CD4-positive, alpha-beta T cell treated with Interleukin-10 for 1 hour (primary cell): ENCODE measurements around the gene CCL27.

ENCODE experiments used
- DNase-seq: peaks from one replicate; pipeline ENCODE4 v3.0.0-alpha.2; 2020

CCL27 gene

GRCh38 chr9:34684145-34684544 lies 21.7 kb upstream of the CCL27 start:
- no peak for DNase-seq

GRCh38 chr9:34675869-34676268 lies 13.4 kb upstream of the CCL27 start:
- DNase-seq, result no peak

DNA sequence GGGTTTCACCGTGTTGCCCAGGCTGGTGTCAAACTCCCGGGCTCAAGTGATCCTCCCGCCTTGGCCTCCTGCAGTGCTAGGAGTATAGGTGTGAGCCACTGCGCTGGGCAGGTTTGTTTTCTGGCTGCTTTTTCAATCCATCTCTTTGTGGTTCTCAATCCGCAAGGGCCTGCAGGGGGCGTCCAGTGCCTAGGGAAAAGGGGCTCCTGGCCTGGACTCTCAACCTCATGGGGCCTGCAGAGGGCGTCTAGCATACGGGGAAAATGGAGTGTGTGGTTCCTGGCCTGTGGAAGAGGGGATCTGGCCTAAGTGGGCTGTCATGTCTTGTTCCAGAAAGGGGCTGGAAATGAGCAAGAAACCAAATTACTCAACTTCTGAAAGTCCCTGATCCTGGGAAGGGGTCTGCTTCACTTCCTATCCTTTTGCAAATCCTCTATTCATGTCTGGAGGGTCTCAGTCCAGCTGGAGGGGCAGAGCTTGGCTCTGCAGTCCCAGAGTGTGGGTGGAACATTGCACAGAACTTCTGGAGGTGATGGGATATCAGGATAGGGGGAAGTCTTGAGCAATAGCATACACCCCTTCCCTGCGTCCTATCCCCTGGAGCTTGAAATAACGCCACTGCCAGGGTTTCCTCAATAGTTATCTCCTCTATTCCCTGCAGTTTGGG lies 12.7 kb upstream of the CCL27 start:
- peak; percentile 62 for DNase-seq

GRCh38 chr9:34674440-34674839 lies 12.0 kb upstream of the CCL27 start:
- DNase-seq, result no peak

GRCh38 chr9:34671307-34671706 lies 8.8 kb upstream of the CCL27 start:
- no peak for DNase-seq

DNA sequence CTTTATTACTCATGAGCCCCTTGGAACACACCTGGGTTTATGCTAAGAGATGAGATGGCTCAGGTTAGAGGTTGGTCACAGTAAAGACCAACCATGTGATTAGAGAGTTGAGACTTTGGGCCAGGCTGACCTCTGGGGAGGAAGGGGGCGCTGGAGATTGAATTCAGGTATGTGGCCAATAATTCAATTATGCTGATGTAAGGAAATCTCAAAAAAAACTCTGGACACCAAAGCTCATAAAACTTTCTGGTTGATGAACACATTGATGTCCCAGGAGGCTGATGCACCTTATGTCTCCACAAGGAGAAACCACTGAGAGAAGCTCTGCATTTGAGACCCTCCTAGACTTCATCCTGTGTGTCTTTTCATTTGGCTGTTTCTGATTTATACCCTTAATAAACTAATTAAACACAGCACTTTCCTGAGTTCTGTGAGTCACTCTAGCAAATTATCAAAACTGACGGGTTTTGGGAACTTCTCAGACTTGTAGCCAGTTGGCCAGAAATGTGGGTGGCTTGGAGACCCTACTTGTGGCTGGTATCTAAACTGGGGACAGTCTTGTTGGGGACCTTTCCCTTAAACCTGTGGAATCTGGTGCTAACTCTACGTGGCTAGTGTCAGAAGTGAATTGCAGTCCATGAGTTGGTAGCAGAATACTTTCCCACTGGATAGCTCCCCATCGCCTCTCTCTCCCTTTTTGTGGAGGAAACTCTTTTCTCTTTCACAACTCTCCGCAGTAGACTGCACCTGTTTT lies 7.5 kb upstream of the CCL27 start:
- DNase-seq, result no peak

DNA sequence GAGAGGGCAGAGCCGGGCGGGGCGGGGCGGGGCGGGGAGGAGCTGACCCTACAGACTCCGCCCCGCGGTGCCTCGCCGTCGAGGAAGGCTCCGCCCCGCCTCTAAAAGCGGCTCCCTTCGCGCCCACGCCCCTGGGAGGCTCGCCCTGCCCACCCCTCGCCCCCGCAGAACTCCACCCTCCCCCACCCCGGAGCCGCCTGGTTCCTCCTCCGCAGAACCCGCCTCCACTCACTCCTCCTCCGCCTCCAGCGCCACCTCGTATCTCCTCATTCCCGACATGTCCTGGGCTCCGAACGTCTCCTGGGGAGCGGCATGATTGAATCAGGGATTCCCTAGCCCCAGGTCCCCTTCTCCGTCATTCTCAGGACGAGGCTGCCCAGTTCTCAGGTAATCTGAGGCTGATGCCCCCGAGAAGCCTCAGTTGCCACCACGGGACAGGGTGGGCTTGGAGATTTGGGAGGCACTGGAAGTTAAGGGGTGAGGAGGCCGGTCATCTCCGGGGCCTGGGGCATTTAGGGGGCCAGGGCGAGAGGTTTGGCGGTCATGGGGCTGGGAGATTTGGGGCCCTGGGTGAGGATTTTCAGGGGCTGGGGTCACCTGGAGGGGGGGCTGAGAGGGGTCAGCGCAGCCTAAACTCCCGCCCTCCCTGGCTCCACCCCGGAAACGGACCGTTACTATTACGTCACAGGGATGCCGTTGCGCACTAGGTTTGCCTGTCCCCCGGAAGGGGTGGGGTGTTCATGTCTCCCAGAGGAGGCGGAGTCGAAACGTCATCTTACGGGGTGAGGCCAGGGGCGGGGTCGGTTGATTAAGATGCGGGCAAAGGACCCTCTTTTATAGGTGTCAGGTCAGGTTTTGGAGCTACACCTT lies 3.2 kb upstream of the CCL27 start:
- DNase-seq, result peak; percentile 93

DNA sequence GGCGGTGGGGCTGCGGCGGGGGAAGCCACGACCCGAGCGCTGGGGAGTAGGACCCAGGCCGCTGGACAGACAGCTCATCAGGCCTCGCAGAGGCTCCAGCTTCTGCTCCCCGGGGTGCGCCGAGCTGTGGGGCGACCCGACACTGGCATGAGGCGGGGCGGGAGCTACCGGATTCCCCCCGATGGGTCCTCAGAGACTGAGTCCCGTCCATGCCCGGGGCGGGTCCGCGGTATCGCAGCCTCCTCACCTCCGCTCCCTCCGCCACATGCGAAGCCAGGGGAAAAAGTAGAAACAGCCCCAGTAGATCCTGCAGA lies 2.6 kb upstream of the CCL27 start:
- no peak for DNase-seq

DNA sequence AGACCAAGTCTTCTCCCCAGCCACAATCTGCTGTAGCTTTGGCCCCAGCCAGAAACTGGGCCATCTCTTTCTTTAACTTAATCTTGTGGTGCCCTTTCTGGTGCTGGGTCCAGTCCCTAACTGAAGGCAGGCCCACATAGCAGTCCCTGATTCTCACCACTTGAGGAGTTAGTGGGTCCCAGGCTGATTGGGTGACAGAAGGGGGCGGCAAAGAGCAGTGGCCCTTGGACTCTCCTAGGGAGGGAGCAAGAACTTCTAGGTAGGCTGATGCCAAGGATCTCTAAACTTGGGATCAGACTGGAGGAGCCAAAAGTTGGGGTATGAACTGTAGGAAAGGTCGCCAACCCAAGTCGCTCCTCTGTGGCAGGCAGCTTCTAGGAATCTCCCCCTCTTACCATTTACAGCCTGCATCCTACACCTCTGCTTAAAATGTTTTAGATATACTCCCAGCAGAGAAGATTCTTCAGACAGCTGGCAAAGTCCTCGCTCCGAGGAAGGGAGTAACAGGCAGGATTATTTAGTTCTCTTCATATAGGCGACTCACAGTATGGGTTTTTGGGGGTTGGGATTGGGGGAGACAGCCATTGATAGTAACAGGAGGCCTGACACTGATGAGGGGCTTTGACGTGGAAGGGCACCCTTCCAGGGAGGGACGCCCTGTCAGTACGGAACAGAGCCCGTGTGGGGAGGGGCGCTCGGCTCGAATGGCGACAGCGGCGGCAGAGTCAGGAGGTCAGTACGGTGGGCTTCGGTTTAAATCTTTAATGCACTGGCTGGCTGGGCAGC lies 2.0 kb upstream of the CCL27 start:
- peak; percentile 85 for DNase-seq

GRCh38 chr9:34663303-34663605 lies 797 bp upstream of the CCL27 start:
- peak; percentile 83 for DNase-seq

GRCh38 chr9:34659592-34660253 lies 2.7 kb downstream of the CCL27 start:
- DNase-seq, result no peak

- DNase-seq, result no peak
These were observed 4.0 kb downstream of the CCL27 start for GRCh38 chr9:34658461-34658860.

DNA sequence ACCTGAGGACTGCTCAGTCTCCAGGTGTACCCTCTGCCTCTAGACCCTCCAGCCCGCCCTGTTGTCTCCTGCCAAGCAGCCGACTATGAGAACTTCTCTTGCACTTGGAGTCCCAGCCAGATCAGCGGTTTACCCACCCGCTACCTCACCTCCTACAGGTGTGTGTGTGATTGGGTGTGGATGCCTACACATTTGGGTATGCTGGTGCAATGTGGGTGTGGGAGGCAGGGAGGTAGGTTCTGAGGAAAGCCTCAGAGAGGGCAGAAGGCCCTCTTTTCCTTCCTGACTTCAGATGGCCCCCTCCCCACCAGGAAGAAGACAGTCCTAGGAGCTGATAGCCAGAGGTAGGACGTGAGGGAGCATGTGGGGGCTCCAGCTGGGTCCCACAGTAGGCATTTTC lies 5.5 kb downstream of the CCL27 start:
- no peak for DNase-seq

- DNase-seq, result no peak
These were observed 7.1 kb downstream of the CCL27 start for GRCh38 chr9:34655394-34655793.

DNA sequence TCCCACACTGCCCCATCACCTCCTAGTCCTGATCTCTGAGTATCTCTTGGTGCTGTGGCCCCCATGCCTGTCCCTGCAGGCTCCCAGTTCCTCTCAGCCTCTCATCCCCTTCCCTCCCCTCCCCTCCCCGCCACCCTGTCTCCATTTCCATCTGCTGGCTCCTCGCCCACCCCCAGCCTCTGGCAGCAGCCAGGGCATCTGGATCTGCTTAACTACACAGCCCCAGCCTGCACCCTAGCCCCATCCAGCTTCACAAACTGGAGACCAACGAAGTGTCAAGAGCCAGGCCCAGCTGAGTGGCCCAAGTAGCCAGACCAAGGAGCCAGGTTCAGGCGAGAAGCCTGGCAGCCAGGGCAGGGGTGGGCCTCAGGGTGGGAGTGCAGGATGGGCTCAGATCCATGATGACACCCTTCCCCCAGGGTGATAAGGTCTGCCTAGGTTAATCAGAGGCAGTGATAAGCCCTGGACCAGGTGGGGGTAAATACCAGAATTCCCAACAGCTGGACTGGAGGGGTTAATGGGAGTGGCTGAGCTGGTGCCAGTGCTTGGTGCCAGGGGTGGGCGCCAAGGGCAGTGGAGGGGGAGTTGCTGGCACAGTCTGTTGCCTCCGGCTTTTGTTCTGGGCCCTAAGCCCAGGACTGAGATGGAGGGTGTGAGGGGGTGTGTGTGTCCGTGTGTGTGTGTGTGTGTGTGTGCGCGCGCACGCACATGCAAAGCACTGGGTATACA lies 8.0 kb downstream of the CCL27 start:
- DNase-seq, result no peak

- DNase-seq, result no peak
These were observed 9.0 kb downstream of the CCL27 start for GRCh38 chr9:34653151-34654072.

GRCh38 chr9:34652602-34653000 lies 9.9 kb downstream of the CCL27 start:
- no peak for DNase-seq

GRCh38 chr9:34651876-34652601 lies 10.4 kb downstream of the CCL27 start, which contains the start of gene IL11RA:
IL11RA (plus strand) TSS chr9:34652185; CDS start chr9:34655218, 3,033 bp downstream.
- no peak for DNase-seq

GRCh38 chr9:34651321-34651720 lies 11.1 kb downstream of the CCL27 start:
- DNase-seq, result no peak

GRCh38 chr9:34650816-34651215 lies 11.6 kb downstream of the CCL27 start:
- DNase-seq, result no peak
